ENCODE results near the gene BCL2L15. TPM values are rescaled to one million over a fixed set of nuclear protein-coding genes. Genes with fewer than 3 reads are reported as not detected.

BCL2L15 gene
- total RNA-seq, 4 donors from 2014 or later = 1.4 to 3.1 TPM; not detected in 2

- Histone ChIP-seq H3K27ac (no peak overlapping the region), H3K4me1 (peaks cover 0 to 5% of the 10 kb centered on the region in 2 donors), H3K27me3 (no peaks in the 10 kb centered on the region), H3K36me3 (no peaks in the 10 kb centered on the region), H3K4me3 (no peak overlapping the region), H3K9me3 (no peaks in the 10 kb centered on the region)
- TF ChIP-seq POLR2A (IDR thresholded peaks at IDR 0.05) = no peak
- TF ChIP-seq, protein P1, sequence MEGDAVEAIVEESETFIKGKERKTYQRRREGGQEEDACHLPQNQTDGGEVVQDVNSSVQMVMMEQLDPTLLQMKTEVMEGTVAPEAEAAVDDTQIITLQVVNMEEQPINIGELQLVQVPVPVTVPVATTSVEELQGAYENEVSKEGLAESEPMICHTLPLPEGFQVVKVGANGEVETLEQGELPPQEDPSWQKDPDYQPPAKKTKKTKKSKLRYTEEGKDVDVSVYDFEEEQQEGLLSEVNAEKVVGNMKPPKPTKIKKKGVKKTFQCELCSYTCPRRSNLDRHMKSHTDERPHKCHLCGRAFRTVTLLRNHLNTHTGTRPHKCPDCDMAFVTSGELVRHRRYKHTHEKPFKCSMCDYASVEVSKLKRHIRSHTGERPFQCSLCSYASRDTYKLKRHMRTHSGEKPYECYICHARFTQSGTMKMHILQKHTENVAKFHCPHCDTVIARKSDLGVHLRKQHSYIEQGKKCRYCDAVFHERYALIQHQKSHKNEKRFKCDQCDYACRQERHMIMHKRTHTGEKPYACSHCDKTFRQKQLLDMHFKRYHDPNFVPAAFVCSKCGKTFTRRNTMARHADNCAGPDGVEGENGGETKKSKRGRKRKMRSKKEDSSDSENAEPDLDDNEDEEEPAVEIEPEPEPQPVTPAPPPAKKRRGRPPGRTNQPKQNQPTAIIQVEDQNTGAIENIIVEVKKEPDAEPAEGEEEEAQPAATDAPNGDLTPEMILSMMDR (IDR thresholded peaks at IDR 0.05) = no peak
- DNase-seq = no peak
- intact Hi-C loops (cut with DNase I; ENCODE audit: low total_unique reads) = no loop called here
These were observed 46.6 kb upstream of the BCL2L15 start for GRCh38 chr1:113934006-113934405.

DNA sequence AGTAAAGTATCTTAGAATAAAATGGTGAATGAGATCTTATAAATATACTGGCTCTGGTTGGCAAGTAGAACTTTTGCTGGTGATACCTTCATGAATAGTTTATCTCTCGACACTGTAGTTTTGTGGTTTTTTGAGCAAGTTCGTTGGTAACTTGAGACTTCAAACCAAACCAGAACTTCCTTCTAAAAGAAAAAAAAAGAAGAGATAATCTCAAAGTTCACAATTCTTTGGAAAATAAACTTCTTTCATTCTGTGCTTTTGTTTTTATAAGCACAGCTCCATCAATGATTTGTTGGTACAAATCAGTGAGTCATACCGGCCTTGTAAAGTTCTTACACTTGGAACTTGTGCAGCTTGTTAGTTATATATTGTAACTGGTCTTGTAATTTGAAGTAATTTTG is 44.1 kb upstream of the BCL2L15 start:
- Histone ChIP-seq H3K36me3 (no peaks in the 10 kb centered on the region), H3K4me1 (peaks cover 0 to 5% of the 10 kb centered on the region in 2 donors), H3K4me3 (peak overlapping the region in 1 of 2 donors; percentile 93), H3K9me3 (no peaks in the 10 kb centered on the region), H3K27me3 (no peaks in the 10 kb centered on the region), H3K27ac (no peak overlapping the region)
- intact Hi-C loops (cut with DNase I; ENCODE audit: low total_unique reads) = no loop called here
- DNase-seq = no peak
- no peak for TF ChIP-seq POLR2A (IDR thresholded peaks at IDR 0.05)
- TF ChIP-seq, protein P1 (IDR thresholded peaks at IDR 0.05) = no peak

GRCh38 chr1:113930499-113931161 is 43.2 kb upstream of the BCL2L15 start:
- H3K9me3 ChIP-seq = no peaks in the 10 kb centered on the region
- no peaks in the 10 kb centered on the region for H3K27me3 ChIP-seq
- H3K4me1 ChIP-seq = peaks cover 0 to 5% of the 10 kb centered on the region in 2 donors
- peak overlapping the region; percentile 61 to 93 for H3K4me3 ChIP-seq
- no peak for DNase-seq
- intact Hi-C loops (cut with DNase I; ENCODE audit: low total_unique reads) = no loop called here
- TF ChIP-seq, protein P1 (IDR thresholded peaks at IDR 0.05) = no peak
- no peak for TF ChIP-seq POLR2A (IDR thresholded peaks at IDR 0.05)
- H3K27ac ChIP-seq = peak overlapping the region; percentile 88 to 90
- H3K36me3 ChIP-seq = no peaks in the 10 kb centered on the region

GRCh38 chr1:113929750-113930498 is 42.5 kb upstream of the BCL2L15 start:
- H3K4me3 ChIP-seq = peak overlapping the region; percentile 61 to 93

More at GRCh38 chr1:113929750-113930498, 42.5 kb upstream of the BCL2L15 start:
- no peaks in the 10 kb centered on the region for H3K9me3 ChIP-seq
- no peaks in the 10 kb centered on the region for H3K27me3 ChIP-seq
- H3K4me1 ChIP-seq = peaks cover 0 to 5% of the 10 kb centered on the region in 2 donors
- peak overlapping the region; percentile 88 to 90 for H3K27ac ChIP-seq
- no peaks in the 10 kb centered on the region for H3K36me3 ChIP-seq
- TF ChIP-seq POLR2A (IDR thresholded peaks at IDR 0.05) = no peak
- TF ChIP-seq, protein P1 (IDR thresholded peaks at IDR 0.05) = peak in 1 of 4 experiments; percentile 9
- intact Hi-C loops (cut with DNase I; ENCODE audit: low total_unique reads) = no loop called here
- peak in 1 of 2 donors; percentile 20 for DNase-seq

Measured in uterus (tissue), 4 donors.